ENCODE measurements around the gene UFC1. TPM values are rescaled to one million over a fixed set of nuclear protein-coding genes. Genes with fewer than 3 reads are reported as not detected.
A peak's percentile ranks its signal among the peaks of the same experiment; 100 is the strongest.

UFC1 gene
- total and polyA plus RNA-seq, 2 experiments from 2014 or later, result 57.5 to 77.0 TPM

GRCh38 chr1:161157867-161158266 is 4.1 kb downstream of the UFC1 start (continued):
- TF ChIP-seq, protein P1, sequence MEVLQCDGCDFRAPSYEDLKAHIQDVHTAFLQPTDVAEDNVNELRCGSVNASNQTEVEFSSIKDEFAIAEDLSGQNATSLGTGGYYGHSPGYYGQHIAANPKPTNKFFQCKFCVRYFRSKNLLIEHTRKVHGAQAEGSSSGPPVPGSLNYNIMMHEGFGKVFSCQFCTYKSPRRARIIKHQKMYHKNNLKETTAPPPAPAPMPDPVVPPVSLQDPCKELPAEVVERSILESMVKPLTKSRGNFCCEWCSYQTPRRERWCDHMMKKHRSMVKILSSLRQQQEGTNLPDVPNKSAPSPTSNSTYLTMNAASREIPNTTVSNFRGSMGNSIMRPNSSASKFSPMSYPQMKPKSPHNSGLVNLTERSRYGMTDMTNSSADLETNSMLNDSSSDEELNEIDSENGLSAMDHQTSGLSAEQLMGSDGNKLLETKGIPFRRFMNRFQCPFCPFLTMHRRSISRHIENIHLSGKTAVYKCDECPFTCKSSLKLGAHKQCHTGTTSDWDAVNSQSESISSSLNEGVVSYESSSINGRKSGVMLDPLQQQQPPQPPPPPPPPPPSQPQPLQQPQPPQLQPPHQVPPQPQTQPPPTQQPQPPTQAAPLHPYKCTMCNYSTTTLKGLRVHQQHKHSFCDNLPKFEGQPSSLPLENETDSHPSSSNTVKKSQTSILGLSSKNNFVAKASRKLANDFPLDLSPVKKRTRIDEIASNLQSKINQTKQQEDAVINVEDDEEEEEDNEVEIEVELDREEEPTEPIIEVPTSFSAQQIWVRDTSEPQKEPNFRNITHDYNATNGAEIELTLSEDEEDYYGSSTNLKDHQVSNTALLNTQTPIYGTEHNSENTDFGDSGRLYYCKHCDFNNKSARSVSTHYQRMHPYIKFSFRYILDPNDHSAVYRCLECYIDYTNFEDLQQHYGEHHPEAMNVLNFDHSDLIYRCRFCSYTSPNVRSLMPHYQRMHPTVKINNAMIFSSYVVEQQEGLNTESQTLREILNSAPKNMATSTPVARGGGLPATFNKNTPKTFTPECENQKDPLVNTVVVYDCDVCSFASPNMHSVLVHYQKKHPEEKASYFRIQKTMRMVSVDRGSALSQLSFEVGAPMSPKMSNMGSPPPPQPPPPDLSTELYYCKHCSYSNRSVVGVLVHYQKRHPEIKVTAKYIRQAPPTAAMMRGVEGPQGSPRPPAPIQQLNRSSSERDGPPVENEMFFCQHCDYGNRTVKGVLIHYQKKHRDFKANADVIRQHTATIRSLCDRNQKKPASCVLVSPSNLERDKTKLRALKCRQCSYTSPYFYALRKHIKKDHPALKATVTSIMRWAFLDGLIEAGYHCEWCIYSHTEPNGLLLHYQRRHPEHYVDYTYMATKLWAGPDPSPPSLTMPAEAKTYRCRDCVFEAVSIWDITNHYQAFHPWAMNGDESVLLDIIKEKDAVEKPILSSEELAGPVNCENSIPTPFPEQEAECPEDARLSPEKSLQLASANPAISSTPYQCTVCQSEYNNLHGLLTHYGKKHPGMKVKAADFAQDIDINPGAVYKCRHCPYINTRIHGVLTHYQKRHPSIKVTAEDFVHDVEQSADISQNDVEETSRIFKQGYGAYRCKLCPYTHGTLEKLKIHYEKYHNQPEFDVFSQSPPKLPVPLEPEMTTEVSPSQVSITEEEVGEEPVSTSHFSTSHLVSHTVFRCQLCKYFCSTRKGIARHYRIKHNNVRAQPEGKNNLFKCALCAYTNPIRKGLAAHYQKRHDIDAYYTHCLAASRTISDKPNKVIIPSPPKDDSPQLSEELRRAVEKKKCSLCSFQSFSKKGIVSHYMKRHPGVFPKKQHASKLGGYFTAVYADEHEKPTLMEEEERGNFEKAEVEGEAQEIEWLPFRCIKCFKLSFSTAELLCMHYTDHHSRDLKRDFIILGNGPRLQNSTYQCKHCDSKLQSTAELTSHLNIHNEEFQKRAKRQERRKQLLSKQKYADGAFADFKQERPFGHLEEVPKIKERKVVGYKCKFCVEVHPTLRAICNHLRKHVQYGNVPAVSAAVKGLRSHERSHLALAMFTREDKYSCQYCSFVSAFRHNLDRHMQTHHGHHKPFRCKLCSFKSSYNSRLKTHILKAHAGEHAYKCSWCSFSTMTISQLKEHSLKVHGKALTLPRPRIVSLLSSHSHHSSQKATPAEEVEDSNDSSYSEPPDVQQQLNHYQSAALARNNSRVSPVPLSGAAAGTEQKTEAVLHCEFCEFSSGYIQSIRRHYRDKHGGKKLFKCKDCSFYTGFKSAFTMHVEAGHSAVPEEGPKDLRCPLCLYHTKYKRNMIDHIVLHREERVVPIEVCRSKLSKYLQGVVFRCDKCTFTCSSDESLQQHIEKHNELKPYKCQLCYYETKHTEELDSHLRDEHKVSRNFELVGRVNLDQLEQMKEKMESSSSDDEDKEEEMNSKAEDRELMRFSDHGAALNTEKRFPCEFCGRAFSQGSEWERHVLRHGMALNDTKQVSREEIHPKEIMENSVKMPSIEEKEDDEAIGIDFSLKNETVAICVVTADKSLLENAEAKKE (CRISPR knock-in tag; IDR thresholded peaks at IDR 0.05), result no peak

DNA sequence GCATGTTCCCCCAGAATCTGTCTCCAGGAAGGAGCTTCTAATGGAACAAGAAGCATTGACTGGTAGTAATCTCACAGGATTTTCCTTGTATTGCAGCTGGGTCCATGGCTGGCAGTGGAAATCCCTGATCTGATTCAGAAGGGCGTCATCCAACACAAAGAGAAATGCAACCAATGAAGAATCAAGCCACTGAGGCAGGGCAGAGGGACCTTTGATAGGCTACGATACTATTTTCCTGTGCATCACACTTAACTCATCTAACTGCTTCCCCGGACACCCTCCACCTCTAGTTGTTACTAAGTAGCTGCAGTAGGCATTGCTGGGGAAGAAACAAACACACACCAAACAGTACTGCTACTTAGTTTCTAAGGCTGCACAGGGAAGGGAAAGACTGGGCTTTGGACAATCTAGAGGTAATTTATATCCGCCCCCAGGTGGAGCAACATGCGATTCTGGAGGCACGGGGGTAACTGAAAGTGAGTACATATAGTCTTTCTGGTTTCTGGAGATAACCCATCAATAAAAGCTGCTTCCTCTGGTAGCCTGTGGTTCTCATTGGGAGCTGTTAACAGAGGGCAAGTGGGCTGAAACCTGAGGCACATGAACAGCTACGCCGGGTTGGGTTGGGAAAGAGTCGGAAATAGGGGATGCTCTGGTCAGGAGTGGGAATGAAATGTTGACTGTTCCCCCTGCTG is 4.7 kb downstream of the UFC1 start:
- peak overlapping the region; percentile 76 for H3K27ac Mint-ChIP-seq
- TF ChIP-seq POLR2AphosphoS5 (IDR thresholded peaks at IDR 0.05; ENCODE audit: low read depth) (no peak), JUNB (IDR thresholded peaks at IDR 0.05; ENCODE audit: unreplicated experiment) (no peak), REST (IDR thresholded peaks at IDR 0.05; ENCODE audit: unreplicated experiment) (no peak)
- TF ChIP-seq, protein P1 (CRISPR knock-in tag; IDR thresholded peaks at IDR 0.05), result no peak

More for the DNA sequence above, 4.7 kb downstream of the UFC1 start:
- H3K36me3 ChIP-seq (ENCODE audit: insufficient read depth), result no peaks in the 10 kb centered on the region; the same call in none of the 2 replicates
- no peaks in the 10 kb centered on the region for H3K9me2 ChIP-seq (ENCODE audit: insufficient read depth)
- H4K20me1 ChIP-seq (replicated peaks; ENCODE audit: insufficient read depth), result no peaks in the 10 kb centered on the region
- peaks cover 14% of the 10 kb centered on the region; the same call in 1 of the 2 replicates for H3K79me2 ChIP-seq (replicated peaks; ENCODE audit: insufficient read depth)
- Mint-ChIP-seq H3K4me3 (peak overlapping the region; percentile 84), H3K9me3 (no peaks in the 10 kb centered on the region), H3K36me3 (ENCODE audit: low read depth) (peaks cover 37% of the 10 kb centered on the region), H3K27me3 (ENCODE audit: insufficient read depth, low read depth, poor library complexity) (peaks cover 17% of the 10 kb centered on the region), H3K4me1 (peaks cover 25% of the 10 kb centered on the region)
- peak overlapping the region; percentile 43 for H3K27ac ChIP-seq (ENCODE audit: low read depth)
- H3K4me3 ChIP-seq, result peak overlapping the region; percentile 85
- H3K27me3 ChIP-seq (ENCODE audit: insufficient read depth), result no peaks in the 10 kb centered on the region
- H2AFZ ChIP-seq, result no peak overlapping the region
- no peak for ATAC-seq
- peak overlapping the region; percentile 96 for H3K4me2 ChIP-seq
- no peak for DNase-seq (ENCODE audit: low spot score)
- peaks cover 9% of the 10 kb centered on the region; the same call in 1 of the 2 replicates for H3K4me1 ChIP-seq (ENCODE audit: insufficient read depth)
- H3F3A ChIP-seq (replicated peaks; ENCODE audit: low read depth), result peaks cover 27% of the 10 kb centered on the region
